Neural progenitor cell (in vitro differentiated cells): ENCODE measurements around the gene OTUD4.

Experiments used
- EZH2 ChIP-seq: fragments of 200-600 bp; sonication (generic); IDR thresholded peaks from 2 replicates; pipeline ENCODE4 v1.6.1; 2017; ENCODE audit warnings: antibody characterized with exemption, mild to moderate bottlenecking, moderate library complexity
- EZH2phosphoT487 ChIP-seq: fragments of 200-600 bp; sonication (generic); IDR thresholded peaks from 2 replicates; pipeline ENCODE4 v1.6.1; 2017; ENCODE audit warnings: antibody characterized with exemption
- TF ChIP-seq, protein P1 (sequence below): fragments of 200-600 bp; sonication (generic); IDR thresholded peaks from 2 replicates; pipeline ENCODE4 v1.5.1; 2017; ENCODE audit warnings: antibody characterized with exemption, mild to moderate bottlenecking

DNA sequence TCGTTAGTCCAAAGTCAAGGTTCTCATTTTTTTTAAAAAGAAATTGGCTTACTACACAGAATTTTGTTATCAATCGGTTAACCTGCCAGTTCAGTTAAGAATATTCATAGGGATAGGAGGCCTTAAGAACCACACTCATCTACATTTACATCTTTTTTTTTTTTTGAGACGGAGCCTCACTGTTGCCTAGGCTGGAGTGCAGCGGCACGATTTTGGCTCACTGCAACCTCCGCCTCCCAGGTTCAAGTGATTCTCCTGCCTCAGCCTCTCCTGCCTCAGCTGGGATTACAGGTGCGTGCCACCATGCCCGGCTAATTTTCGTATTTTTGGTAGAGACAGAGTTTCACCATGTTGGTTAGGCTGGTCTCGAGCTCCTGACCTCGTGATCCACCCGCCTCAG is 48.5 kb downstream of the OTUD4 start:
- TF ChIP-seq, protein P1, sequence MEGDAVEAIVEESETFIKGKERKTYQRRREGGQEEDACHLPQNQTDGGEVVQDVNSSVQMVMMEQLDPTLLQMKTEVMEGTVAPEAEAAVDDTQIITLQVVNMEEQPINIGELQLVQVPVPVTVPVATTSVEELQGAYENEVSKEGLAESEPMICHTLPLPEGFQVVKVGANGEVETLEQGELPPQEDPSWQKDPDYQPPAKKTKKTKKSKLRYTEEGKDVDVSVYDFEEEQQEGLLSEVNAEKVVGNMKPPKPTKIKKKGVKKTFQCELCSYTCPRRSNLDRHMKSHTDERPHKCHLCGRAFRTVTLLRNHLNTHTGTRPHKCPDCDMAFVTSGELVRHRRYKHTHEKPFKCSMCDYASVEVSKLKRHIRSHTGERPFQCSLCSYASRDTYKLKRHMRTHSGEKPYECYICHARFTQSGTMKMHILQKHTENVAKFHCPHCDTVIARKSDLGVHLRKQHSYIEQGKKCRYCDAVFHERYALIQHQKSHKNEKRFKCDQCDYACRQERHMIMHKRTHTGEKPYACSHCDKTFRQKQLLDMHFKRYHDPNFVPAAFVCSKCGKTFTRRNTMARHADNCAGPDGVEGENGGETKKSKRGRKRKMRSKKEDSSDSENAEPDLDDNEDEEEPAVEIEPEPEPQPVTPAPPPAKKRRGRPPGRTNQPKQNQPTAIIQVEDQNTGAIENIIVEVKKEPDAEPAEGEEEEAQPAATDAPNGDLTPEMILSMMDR, result no peak
- TF ChIP-seq EZH2phosphoT487 (no peak), EZH2 (no peak)
